SH-SY5Y (cell line): ENCODE results near the gene TNFSF13B.

Experiments
- GATA2 ChIP-seq: IDR thresholded peaks from 2 replicates; pipeline ENCODE4 v1.6.1; 2011; ENCODE audit warnings: mild to moderate bottlenecking, low read depth, low read length
- GATA3 ChIP-seq: IDR thresholded peaks from 2 replicates; pipeline ENCODE4 v1.6.1; 2011; ENCODE audit warnings: low read depth, mild to moderate bottlenecking, low read length, moderate library complexity

GRCh38 chr13:108268466-108269112 is 929 bp upstream of the TNFSF13B start:
- no peak for TF ChIP-seq GATA3
- no peak for TF ChIP-seq GATA2
